HG02885 (cell line): ENCODE results near the gene OTOL1.
A peak's percentile ranks its signal among the peaks of the same experiment; 100 is the strongest.

Experiments
- ATAC-seq: cut with Tn5 transposase; IDR thresholded peaks from one replicate; pipeline ENCODE4 v1.9.1; 2021; ENCODE audit warnings: mild to moderate bottlenecking; ENCODE audit not compliant: unreplicated experiment, poor library complexity

The OTOL1 gene

GRCh38 chr3:161531930-161532329, 35.3 kb downstream of the OTOL1 start:
- no peak for ATAC-seq

- ATAC-seq = peak; percentile 79
These were observed 44.0 kb downstream of the OTOL1 start for GRCh38 chr3:161540594-161540993.

GRCh38 chr3:161545824-161546223, 49.2 kb downstream of the OTOL1 start:
- ATAC-seq = no peak

- ATAC-seq = no peak
These were observed 51.7 kb downstream of the OTOL1 start for GRCh38 chr3:161548301-161548700.

- ATAC-seq = peak; percentile 44
These were observed 52.7 kb downstream of the OTOL1 start for GRCh38 chr3:161549261-161549660.

- no peak for ATAC-seq
These were observed 54.0 kb downstream of the OTOL1 start for GRCh38 chr3:161550491-161551195.

GRCh38 chr3:161551697-161552096, 55.1 kb downstream of the OTOL1 start:
- ATAC-seq = no peak

- ATAC-seq = no peak
These were observed 56.5 kb downstream of the OTOL1 start for GRCh38 chr3:161552984-161553560.
